Measurements from ENCODE around the gene COL2A1.

- TF ChIP-seq CTCF (IDR thresholded peaks at IDR 0.05): no peak
- peak; percentile 91 for TF ChIP-seq EP300 (IDR thresholded peaks at IDR 0.05; ENCODE audit: low read depth)
- TF ChIP-seq POLR2A (IDR thresholded peaks at IDR 0.05): peak; percentile 42
- TF ChIP-seq POLR2AphosphoS5 (IDR thresholded peaks at IDR 0.05): peak in 2 of 3 donors; percentile 70 to 81
Measured at GRCh38 chr12:47943623-47944340, 60.5 kb downstream of the COL2A1 start.

Data from transverse colon (tissue), 4 donors.